Adrenal gland (tissue), 12 donors: ENCODE data around the gene TENM4. TPM values are rescaled to one million over a fixed set of nuclear protein-coding genes. Genes with fewer than 3 reads are reported as not detected.

Experiments
- DNase-seq, 7 donors: peaks; one replicate each; pipeline ENCODE4 v3.0.0-alpha.2; 2019 to 2020
- H3K27ac ChIP-seq, 5 donors: fragments of 200-600 bp; sonication (generic) in 4 of 5; 1 replicate in 3 of 5; 2 replicates in 2 of 5; pipeline versions ENCODE4 v1.5.1 to v1.8.0; 2016 to 2020; ENCODE audit warnings: mild to moderate bottlenecking in 1 of 5
- H3K27me3 ChIP-seq: fragments of 200-600 bp; 2 replicates; pipeline ENCODE4 v1.8.0; 2021
- H3K36me3 ChIP-seq, 2 donors: fragments of 200-600 bp; replicated peaks in 1 of 2; 1 replicate in 1 of 2; 2 replicates in 1 of 2; pipeline versions ENCODE4 v1.5.1 to v1.8.0; 2018 to 2022
- H3K4me1 ChIP-seq, 2 donors: fragments of 200-600 bp; replicated peaks in 1 of 2; 1 replicate in 1 of 2; 2 replicates in 1 of 2; pipeline versions ENCODE4 v1.5.1 to v1.8.0; 2018 to 2021
- H3K4me3 ChIP-seq, 4 donors: fragments of 200-600 bp; sonication (generic) in 3 of 4; one replicate each; pipeline ENCODE4 v1.5.1; 2016 to 2018
- H3K9me3 ChIP-seq, 3 donors: fragments of 200-600 bp; sonication (generic) in 1 of 3; replicated peaks in 1 of 3; 1 replicate in 2 of 3; 2 replicates in 1 of 3; pipeline versions ENCODE4 v1.5.1 to v1.8.0; 2016 to 2021
- POLR2A ChIP-seq, 2 donors: fragments of 450-650 bp; IDR thresholded peaks; one replicate each; pipeline ENCODE4 v1.6.1; 2017; ENCODE audit warnings: antibody characterized with exemption in 2 of 2, mild to moderate bottlenecking in 2 of 2, moderate library complexity in 1 of 2
- WGBS, 4 donors: extraction: QIAGEN DNeasy Blood & Tissue Kit in 2 of 4; methylation state at CpG; one replicate each; pipeline versions ENCODE4 v1.1.5 to v1.1.7; 2013 to 2017; 5-methylcytosine and 5-hydroxymethylcytosine counted together
- intact Hi-C, 2 donors: fragments of 100-400 bp; cut with DNase I; formaldehyde crosslinking; loops; one replicate each; pipeline versions ENCODE4 v1.14.1 to v1.15.0; 2022 to 2023
- polyA plus RNA-seq, 3 donors: library from polyadenylated mRNA; stranded (reverse); fragments of 200-250 nt in 2 of 3; fragments of 350-450 nt in 1 of 3; fragmentation: Illumina TruSeq in 1 of 3; extraction: RNeasy Lipid Tissue Mini Kit (QIAGEN cat#74804) in 1 of 3; gene quantifications; one replicate each; pipeline ENCODE4 v1.2.3, GENCODE V29; 2013 to 2014
- total RNA-seq, 9 donors: library from RNA; depleted of rRNA in 4 of 9; stranded (reverse); fragments of >200 nt in 4 of 9; fragments of 120-200 nt in 1 of 9; fragmentation: NEBNext Ultra II Directional in 1 of 9; extraction: Animal tissue kit (Norgen Biotek cat#: 25700) in 1 of 9; gene quantifications; one replicate each; pipeline versions ENCODE4 v1.1.0 to v1.2.4, GENCODE V29; 2013 to 2023
- TF ChIP-seq, protein P1 (sequence below), 6 experiments: fragments of 450-650 bp in 4 of 6; fragments of 200-600 bp in 2 of 6; sonication (generic) in 1 of 6; IDR thresholded peaks; 1 replicate in 5 of 6; 2 replicates in 1 of 6; pipeline versions ENCODE4 v1.5.1 to v1.8.0; 2016 to 2021; ENCODE audit warnings: antibody characterized with exemption in 6 of 6, mild to moderate bottlenecking in 2 of 6, moderate library complexity in 1 of 6
- donor health status: healthy with polysubstance abuse.
- donor health status: Bipolar disorder and iron deficiency.
- donor health status: DM: yes; HTN: yes; CAD: no.
- donor health status: DM: no; HTN: no; CAD: no.
- donor health status: DM: no; HTN: no; CAD: no.
- donor health status: DM: yes; HTN: yes; CAD: no.

The TENM4 gene
- total and polyA plus RNA-seq, 12 donors = 0.74 to 24.9 (median 6.7) TPM

DNA sequence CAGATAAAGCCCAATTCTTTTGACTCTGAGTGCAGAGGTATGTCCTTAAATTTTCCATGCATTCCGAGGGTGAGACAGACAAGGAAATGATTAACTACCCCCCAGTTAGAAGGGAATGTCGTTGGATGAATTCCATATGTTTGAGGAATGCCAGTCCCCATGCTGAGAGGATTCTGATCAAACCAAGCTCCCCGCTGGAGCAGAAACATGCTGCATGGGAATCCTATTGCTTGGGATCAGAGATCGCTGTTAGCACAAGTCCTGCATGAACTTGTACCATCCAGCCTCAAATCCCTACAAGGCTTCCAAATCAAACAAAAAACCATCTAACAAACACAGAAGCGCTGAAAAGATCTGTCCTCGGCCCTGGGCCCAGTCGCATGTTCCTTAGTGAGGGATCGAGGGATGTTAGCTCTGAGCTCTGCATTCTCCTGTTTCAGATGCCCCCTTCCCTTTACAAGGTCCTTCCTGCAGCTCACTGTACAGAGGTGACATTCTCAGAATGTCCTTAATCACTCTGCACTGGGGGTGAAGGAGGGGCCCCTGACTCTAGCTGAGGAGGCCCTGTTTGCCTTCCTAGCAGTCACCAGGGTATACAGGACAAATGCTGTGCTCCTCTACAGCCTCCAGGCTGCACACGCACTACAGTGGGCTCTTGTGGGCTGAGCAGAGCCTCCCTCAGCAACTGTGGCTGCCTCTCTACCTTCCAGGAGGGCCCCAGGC, 353.4 kb downstream of the TENM4 start:
- Histone ChIP-seq H3K9me3 (no peaks in the 10 kb centered on the region), H3K27ac (no peak overlapping the region), H3K4me1 (no peaks in the 10 kb centered on the region), H3K27me3 (no peaks in the 10 kb centered on the region), H3K36me3 (no peaks in the 10 kb centered on the region), H3K4me3 (no peak overlapping the region)
- 52 to 75% (median 74%) methylated on average over 7 to 9 of the region's 9 CpGs for WGBS, 4 donors
- intact Hi-C loops = no loop called here
- no peak for DNase-seq
- TF ChIP-seq, protein P1, sequence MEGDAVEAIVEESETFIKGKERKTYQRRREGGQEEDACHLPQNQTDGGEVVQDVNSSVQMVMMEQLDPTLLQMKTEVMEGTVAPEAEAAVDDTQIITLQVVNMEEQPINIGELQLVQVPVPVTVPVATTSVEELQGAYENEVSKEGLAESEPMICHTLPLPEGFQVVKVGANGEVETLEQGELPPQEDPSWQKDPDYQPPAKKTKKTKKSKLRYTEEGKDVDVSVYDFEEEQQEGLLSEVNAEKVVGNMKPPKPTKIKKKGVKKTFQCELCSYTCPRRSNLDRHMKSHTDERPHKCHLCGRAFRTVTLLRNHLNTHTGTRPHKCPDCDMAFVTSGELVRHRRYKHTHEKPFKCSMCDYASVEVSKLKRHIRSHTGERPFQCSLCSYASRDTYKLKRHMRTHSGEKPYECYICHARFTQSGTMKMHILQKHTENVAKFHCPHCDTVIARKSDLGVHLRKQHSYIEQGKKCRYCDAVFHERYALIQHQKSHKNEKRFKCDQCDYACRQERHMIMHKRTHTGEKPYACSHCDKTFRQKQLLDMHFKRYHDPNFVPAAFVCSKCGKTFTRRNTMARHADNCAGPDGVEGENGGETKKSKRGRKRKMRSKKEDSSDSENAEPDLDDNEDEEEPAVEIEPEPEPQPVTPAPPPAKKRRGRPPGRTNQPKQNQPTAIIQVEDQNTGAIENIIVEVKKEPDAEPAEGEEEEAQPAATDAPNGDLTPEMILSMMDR (IDR thresholded peaks at IDR 0.05) = no peak
- TF ChIP-seq POLR2A (IDR thresholded peaks at IDR 0.05) = no peak

- H3K4me1 ChIP-seq = no peaks in the 10 kb centered on the region
- H3K36me3 ChIP-seq = no peaks in the 10 kb centered on the region
- H3K9me3 ChIP-seq = no peaks in the 10 kb centered on the region
- H3K4me3 ChIP-seq = no peak overlapping the region
- DNase-seq = no peak
- no peaks in the 10 kb centered on the region for H3K27me3 ChIP-seq
- H3K27ac ChIP-seq = no peak overlapping the region
- WGBS, 4 donors = 93 to 100% (median 98%) methylated on average over 2 of the region's 2 CpGs
- TF ChIP-seq, protein P1 (IDR thresholded peaks at IDR 0.05) = no peak
- TF ChIP-seq POLR2A (IDR thresholded peaks at IDR 0.05) = no peak
- intact Hi-C loops = no loop called here
These were observed 354.8 kb downstream of the TENM4 start for GRCh38 chr11:79086056-79086455.

- WGBS, 4 donors = 87 to 94% (median 90%) methylated on average over 5 of the region's 5 CpGs
These were observed 356.4 kb downstream of the TENM4 start for GRCh38 chr11:79084382-79084781.

GRCh38 chr11:79083352-79083751, 357.5 kb downstream of the TENM4 start:
- no peaks in the 10 kb centered on the region for H3K36me3 ChIP-seq
- intact Hi-C loops = no loop called here
- no peak overlapping the region for H3K27ac ChIP-seq
- no peak overlapping the region for H3K4me3 ChIP-seq
- 72 to 84% (median 77%) methylated on average over 6 of the region's 6 CpGs for WGBS, 4 donors
- no peaks in the 10 kb centered on the region for H3K4me1 ChIP-seq
- DNase-seq = no peak
- no peak for TF ChIP-seq POLR2A (IDR thresholded peaks at IDR 0.05)
- TF ChIP-seq, protein P1 (IDR thresholded peaks at IDR 0.05) = no peak
- no peaks in the 10 kb centered on the region for H3K27me3 ChIP-seq
- H3K9me3 ChIP-seq = no peaks in the 10 kb centered on the region

More at GRCh38 chr11:79084382-79084781, 356.4 kb downstream of the TENM4 start:
- no peak for DNase-seq
- Histone ChIP-seq H3K4me1 (no peaks in the 10 kb centered on the region), H3K27ac (no peak overlapping the region), H3K36me3 (no peaks in the 10 kb centered on the region), H3K27me3 (no peaks in the 10 kb centered on the region), H3K4me3 (no peak overlapping the region), H3K9me3 (no peaks in the 10 kb centered on the region)
- no peak for TF ChIP-seq POLR2A (IDR thresholded peaks at IDR 0.05)
- intact Hi-C loops = no loop called here

- Histone ChIP-seq H3K4me1 (no peaks in the 10 kb centered on the region), H3K4me3 (no peak overlapping the region), H3K9me3 (no peaks in the 10 kb centered on the region), H3K27me3 (no peaks in the 10 kb centered on the region), H3K27ac (no peak overlapping the region), H3K36me3 (no peaks in the 10 kb centered on the region)
- intact Hi-C loops = no loop called here
- no peak for DNase-seq
- WGBS, 4 donors = 71 to 81% (median 79%) methylated on average over 7 of the region's 7 CpGs
- TF ChIP-seq POLR2A (IDR thresholded peaks at IDR 0.05) = no peak
- TF ChIP-seq, protein P1 (IDR thresholded peaks at IDR 0.05) = no peak
These were observed 357.9 kb downstream of the TENM4 start for GRCh38 chr11:79082907-79083306.
